Gastrocnemius medialis (tissue), 4 donors: ENCODE results near the gene ANKRD35. TPM values are rescaled to one million over a fixed set of nuclear protein-coding genes. Genes with fewer than 3 reads are reported as not detected.

Source experiments
- ATAC-seq, 2 donors: fragments of 150-250 bp; one replicate each; pipeline ENCODE4 v1.9.1; 2016
- DNase-seq, 2 donors: peaks; one replicate each; pipeline ENCODE4 v3.0.0-alpha.2; 2019
- H3K27ac ChIP-seq, 4 donors: fragments of 200-600 bp; sonication (generic); 1 replicate in 1 of 4; 2 replicates in 3 of 4; pipeline ENCODE4 v1.5.1; 2016 to 2018; ENCODE audit warnings: mild to moderate bottlenecking in 2 of 4, moderate library complexity in 1 of 4
- H3K27me3 ChIP-seq, 3 donors: fragments of 200-600 bp; sonication (generic) in 2 of 3; 1 replicate in 1 of 3; 2 replicates in 2 of 3; pipeline versions ENCODE4 v1.5.1 to v1.6.0; 2016 to 2019; ENCODE audit warnings: mild to moderate bottlenecking in 1 of 3, moderate library complexity in 1 of 3
- H3K36me3 ChIP-seq, 2 donors: fragments of 200-600 bp; sonication (generic) in 1 of 2; one replicate each; pipeline ENCODE4 v1.5.1; 2017 to 2018
- H3K4me1 ChIP-seq, 2 donors: fragments of 200-600 bp; sonication (generic) in 1 of 2; one replicate each; pipeline ENCODE4 v1.5.1; 2016 to 2017; ENCODE audit warnings: mild to moderate bottlenecking in 2 of 2
- H3K4me3 ChIP-seq, 4 donors: fragments of 200-600 bp; sonication (generic) in 3 of 4; 1 replicate in 1 of 4; 2 replicates in 3 of 4; pipeline ENCODE4 v1.5.1; 2016 to 2019; ENCODE audit warnings: mild to moderate bottlenecking in 2 of 4
- H3K9me3 ChIP-seq, 3 donors: fragments of 200-600 bp; sonication (generic) in 2 of 3; 1 replicate in 1 of 3; 2 replicates in 2 of 3; pipeline ENCODE4 v1.5.1; 2016 to 2019
- CTCF ChIP-seq, 5 experiments: fragments of 450-650 bp in 3 of 5; fragments of 200-600 bp in 2 of 5; sonication (generic) in 2 of 5; IDR thresholded peaks in 4 of 5; conservative IDR thresholded peaks in 1 of 5; 1 replicate in 4 of 5; 2 replicates in 1 of 5; pipeline ENCODE4 v1.5.1; 2016 to 2019; ENCODE audit warnings: antibody characterized with exemption in 5 of 5, mild to moderate bottlenecking in 3 of 5, moderate library complexity in 3 of 5
- POLR2A ChIP-seq, 2 donors: fragments of 450-650 bp; IDR thresholded peaks; one replicate each; pipeline ENCODE4 v1.6.1; 2017; ENCODE audit warnings: antibody characterized with exemption in 2 of 2, mild to moderate bottlenecking in 2 of 2, moderate library complexity in 2 of 2
- in situ Hi-C, 4 donors: fragments of 200-750 bp; cut with MboI; loops; one replicate each; pipeline versions ENCODE4 v1.15.0 to v1.8.0; 2017; ENCODE audit warnings: low sequenced_read_pairs in 4 of 4
- intact Hi-C: fragments of 100-400 bp; cut with DNase I; formaldehyde crosslinking; loops from one replicate; pipeline ENCODE4 v1.15.1; 2023; ENCODE audit warnings: low total_unique reads
- total RNA-seq, 4 donors: library from RNA; depleted of rRNA; stranded (reverse); fragments of >200 nt; gene quantifications; one replicate each; pipeline versions ENCODE4 v1.1.0 to v1.2.3, GENCODE V29; 2016

ANKRD35 gene
- total RNA-seq, 4 donors from 2014 or later, result 8.0 to 19.5 (median 10.7) TPM

GRCh38 chr1:145877923-145878486, 7.7 kb downstream of the ANKRD35 start:
- no peak for TF ChIP-seq POLR2A (IDR thresholded peaks at IDR 0.05)
- no peak for TF ChIP-seq CTCF (IDR thresholded peaks at IDR 0.05 in 4 of 5, conservative IDR thresholded peaks at IDR 0.05 in 1 of 5)
- Histone ChIP-seq H3K9me3 (no peaks in the 10 kb centered on the region), H3K36me3 (no peaks in the 10 kb centered on the region), H3K4me3 (no peak overlapping the region), H3K27ac (no peak overlapping the region), H3K27me3 (no peaks in the 10 kb centered on the region), H3K4me1 (peaks cover under 1% of the 10 kb centered on the region in 2 donors)
- intact Hi-C loops (loop anchor here (10.0 kb wide), 1 partner anchor 53 kb away; the partner anchor contains the start of genes POLR3C and RNF115), in situ Hi-C loops (no loop called here)
- ATAC-seq, result no peak
- no peak for DNase-seq

- H3K4me1 ChIP-seq, result peaks cover 14 to 18% of the 10 kb centered on the region in 2 donors
- H3K27ac ChIP-seq, result no peak overlapping the region
- no peak for ATAC-seq
- intact Hi-C loops (loop anchor here (10.0 kb wide), 1 partner anchor 50 kb away; the partner anchor contains the start of genes POLR3C and RNF115), in situ Hi-C loops (no loop called here)
- H3K27me3 ChIP-seq, result no peaks in the 10 kb centered on the region
- H3K36me3 ChIP-seq, result no peaks in the 10 kb centered on the region
- H3K9me3 ChIP-seq, result no peaks in the 10 kb centered on the region
- no peak overlapping the region for H3K4me3 ChIP-seq
- TF ChIP-seq CTCF (IDR thresholded peaks at IDR 0.05 in 4 of 5, conservative IDR thresholded peaks at IDR 0.05 in 1 of 5), result no peak
- no peak for TF ChIP-seq POLR2A (IDR thresholded peaks at IDR 0.05)
- no peak for DNase-seq
Observed at GRCh38 chr1:145874646-145875045, 11.0 kb downstream of the ANKRD35 start.

- Histone ChIP-seq H3K4me1 (peaks cover 14 to 18% of the 10 kb centered on the region in 2 donors), H3K27ac (peak overlapping the region; percentile 83 to 91 (median 88)), H3K9me3 (no peaks in the 10 kb centered on the region), H3K27me3 (no peaks in the 10 kb centered on the region), H3K36me3 (peaks cover 0 to 9% of the 10 kb centered on the region in 2 donors), H3K4me3 (peak overlapping the region; percentile 64 to 95 (median 73))
- in situ Hi-C loops (no loop called here), intact Hi-C loops (loop anchor here (10.0 kb wide), 1 partner anchor 47 kb away; the partner anchor contains the start of genes POLR3C and RNF115)
- ATAC-seq (peak; percentile 91 to 93), DNase-seq (peak; percentile 69 to 88)
- TF ChIP-seq POLR2A (IDR thresholded peaks at IDR 0.05) (peak in 1 of 2 donors; percentile 17), CTCF (IDR thresholded peaks at IDR 0.05 in 4 of 5, conservative IDR thresholded peaks at IDR 0.05 in 1 of 5) (no peak)
Observed at GRCh38 chr1:145871994-145872924, 13.4 kb downstream of the ANKRD35 start.

- Histone ChIP-seq H3K9me3 (no peaks in the 10 kb centered on the region), H3K27ac (no peak overlapping the region), H3K27me3 (no peaks in the 10 kb centered on the region), H3K4me1 (peaks cover 14 to 18% of the 10 kb centered on the region in 2 donors), H3K4me3 (no peak overlapping the region), H3K36me3 (peaks cover 0 to 24% of the 10 kb centered on the region in 2 donors)
- in situ Hi-C loops (no loop called here), intact Hi-C loops (no loop called here)
- ATAC-seq (no peak), DNase-seq (no peak)
- no peak for TF ChIP-seq CTCF (IDR thresholded peaks at IDR 0.05 in 4 of 5, conservative IDR thresholded peaks at IDR 0.05 in 1 of 5)
- TF ChIP-seq POLR2A (IDR thresholded peaks at IDR 0.05), result no peak
Observed at GRCh38 chr1:145868232-145868631, 17.4 kb downstream of the ANKRD35 start.
